ENCODE measurements around the gene RGS18. TPM values are rescaled to one million over a fixed set of nuclear protein-coding genes. Genes with fewer than 3 reads are reported as not detected.

The RGS18 gene
- total and polyA plus RNA-seq, 2 of the 8 experiments (the other 6 are each of a cell fraction or from before 2014, with no cell fraction given), result not detected

DNA sequence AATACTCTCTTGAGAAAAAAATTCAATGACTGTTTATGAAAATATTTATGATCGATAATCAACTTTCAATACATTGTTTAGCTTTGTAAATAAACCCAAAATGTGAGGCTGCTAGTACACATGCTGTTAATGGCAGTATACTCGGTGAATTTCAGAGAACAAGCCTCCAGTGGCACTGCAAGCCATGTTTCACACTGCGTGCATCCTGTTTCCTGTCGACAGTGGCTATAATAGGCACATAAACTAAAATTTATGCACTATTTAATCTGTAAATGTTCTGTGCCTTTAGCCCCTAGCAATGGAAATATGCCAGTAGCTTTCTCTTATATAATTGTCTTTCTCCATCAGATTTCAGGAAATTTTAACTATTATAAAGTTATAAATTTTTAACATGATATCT, 26.3 kb upstream of the RGS18 start:
- H4K8ac ChIP-seq (ENCODE audit: extremely low read depth, insufficient read depth, low read length), result no peak overlapping the region
- no peak overlapping the region for H2AK5ac ChIP-seq (ENCODE audit: low read depth, low read length)
- no peak overlapping the region for H3K23ac ChIP-seq (ENCODE audit: insufficient read length)
- no peak overlapping the region for H3K4me2 ChIP-seq (ENCODE audit: insufficient read depth in 1 of 2, low read depth in 2 of 2, low read length in 2 of 2)
- H3K4ac ChIP-seq (replicated peaks; ENCODE audit: insufficient read length, low read depth, low read length), result no peak overlapping the region
- H3K4me1 ChIP-seq (replicated peaks in 1 of 4; ENCODE audit: control insufficient read depth in 3 of 4, insufficient read depth in 4 of 4, low read length in 3 of 4), result no peaks in the 10 kb centered on the region
- no peaks in the 10 kb centered on the region for H3K23me2 ChIP-seq (ENCODE audit: low read depth, low read length)
- H3K27ac ChIP-seq (ENCODE audit: low read depth, low read length), result no peak overlapping the region
- H3K36me3 ChIP-seq (ENCODE audit: control insufficient read depth in 2 of 4, insufficient read depth in 4 of 4, low read length in 3 of 4), result no peaks in the 10 kb centered on the region
- no peak overlapping the region for H2BK5ac ChIP-seq (ENCODE audit: low read depth, low read length)
- H2BK20ac ChIP-seq (ENCODE audit: low read length), result no peak overlapping the region
- no peak overlapping the region for H3K4me3 ChIP-seq (ENCODE audit: extremely low read depth in 1 of 4, insufficient read depth in 2 of 4, low read depth in 3 of 4, low read length in 4 of 4)
- no peak overlapping the region for H4K5ac ChIP-seq (ENCODE audit: insufficient read length, low read depth, low read length)
- H2AFZ ChIP-seq (ENCODE audit: low read length), result no peak overlapping the region
- no peak overlapping the region for H3K14ac ChIP-seq (ENCODE audit: insufficient read length)
- H3K56ac ChIP-seq (replicated peaks; ENCODE audit: insufficient read length, low read depth, low read length), result no peak overlapping the region
- H4K91ac ChIP-seq (replicated peaks; ENCODE audit: insufficient read length, low read length), result no peak overlapping the region
- no peaks in the 10 kb centered on the region for H3K9me3 ChIP-seq (ENCODE audit: insufficient read depth in 2 of 2, low read depth in 1 of 2, low read length in 1 of 2)
- FAIRE-seq (no peak), DNase-seq (ENCODE audit: low read depth in 1 of 2, low spot score in 2 of 2) (no peak)
- no peaks in the 10 kb centered on the region for H3K79me2 ChIP-seq (ENCODE audit: control insufficient read depth in 1 of 2, insufficient read depth in 2 of 2, low read length in 2 of 2)
- H2BK12ac ChIP-seq (ENCODE audit: low read depth, low read length), result no peak overlapping the region
- no peaks in the 10 kb centered on the region for H3K79me1 ChIP-seq (ENCODE audit: low read depth, low read length)
- no peaks in the 10 kb centered on the region for H3K27me3 ChIP-seq (replicated peaks in 1 of 4; ENCODE audit: control insufficient read depth in 3 of 4, extremely low read depth in 1 of 4, insufficient read depth in 3 of 4, low read length in 3 of 4)
- no peak overlapping the region for H3K18ac ChIP-seq (ENCODE audit: extremely low read depth, low read length)
- H4K20me1 ChIP-seq (replicated peaks in 1 of 2; ENCODE audit: control insufficient read depth in 1 of 2, insufficient read depth in 2 of 2, low read length in 2 of 2), result no peaks in the 10 kb centered on the region
- 95% methylated on average over 4 of the region's 4 CpGs; no CpG with 5 or more reads in 1 of the 2 experiments for WGBS, 2 experiments (ENCODE audit: extremely low coverage in 1 of 2, insufficient coverage in 1 of 2, insufficient read length in 1 of 2, insufficient replicate concordance in 2 of 2, low coverage in 1 of 2, low lambda C conversion rate in 2 of 2, missing lambda C conversion rate in 1 of 2)
- no peak overlapping the region for H3K9ac ChIP-seq (replicated peaks in 1 of 4; ENCODE audit: extremely low read depth in 1 of 4, low read depth in 3 of 4, low read length in 3 of 4)
- CTCF ChIA-PET (ENCODE audit: partially characterized antibody), result no interaction called here
- no peak overlapping the region for H2BK15ac ChIP-seq (ENCODE audit: low read length)
- no peak overlapping the region for H2BK120ac ChIP-seq (replicated peaks; ENCODE audit: low read depth, low read length)
- POLR2A ChIA-PET (ENCODE audit: partially characterized antibody), result no interaction called here
- TF ChIP-seq GTF2F1 (IDR thresholded peaks at IDR 0.05; ENCODE audit: borderline replicate concordance, low read depth, low read length), result no peak
- TF ChIP-seq JUND (IDR thresholded peaks at IDR 0.05; ENCODE audit: low read length), result no peak
- TF ChIP-seq POU5F1 (IDR thresholded peaks at IDR 0.05; ENCODE audit: low read depth, low read length), result no peak
- no peak for TF ChIP-seq PHF8 (conservative IDR thresholded peaks at IDR 0.05; ENCODE audit: low read depth, low read length)
- no peak for TF ChIP-seq JUN (IDR thresholded peaks at IDR 0.05; ENCODE audit: low read depth, low read length)
